NCI-H526 (cell line): ENCODE results near the gene SLC26A2.

Experiments
- DNase-seq, 2 experiments: peaks; one replicate each; lab custom pipeline; 2025; lab: John Stamatoyannopoulos, UW

The SLC26A2 gene

GRCh38 chr5:149960272-149961185 is at the start of gene SLC26A2:
SLC26A2 (plus strand) TSS chr5:149960758; CDS start chr5:149977653, 16,895 bp downstream.
- peak; percentile 95 to 98 for DNase-seq

GRCh38 chr5:149911031-149911430 is 49.5 kb upstream of the SLC26A2 start:
- no peak for DNase-seq

GRCh38 chr5:149912226-149912871 is 48.2 kb upstream of the SLC26A2 start:
- no peak for DNase-seq

- DNase-seq, result no peak
These were observed 46.8 kb upstream of the SLC26A2 start for GRCh38 chr5:149913436-149914419.

- DNase-seq, result no peak
These were observed 44.9 kb upstream of the SLC26A2 start for GRCh38 chr5:149915392-149916260.

- DNase-seq, result no peak
These were observed 44.1 kb upstream of the SLC26A2 start for GRCh38 chr5:149916334-149917072.

GRCh38 chr5:149917073-149917676 is 43.4 kb upstream of the SLC26A2 start:
- DNase-seq, result no peak

- DNase-seq, result no peak
These were observed 39.0 kb upstream of the SLC26A2 start for GRCh38 chr5:149921597-149921996.

GRCh38 chr5:149922950-149923349 is 37.6 kb upstream of the SLC26A2 start:
- no peak for DNase-seq

GRCh38 chr5:149924486-149924885 is 36.1 kb upstream of the SLC26A2 start:
- DNase-seq, result no peak

- DNase-seq, result no peak
These were observed 30.4 kb upstream of the SLC26A2 start for GRCh38 chr5:149930043-149930748.

GRCh38 chr5:149930749-149931574 is 29.6 kb upstream of the SLC26A2 start:
- DNase-seq, result no peak

GRCh38 chr5:149931992-149932436 is 28.5 kb upstream of the SLC26A2 start:
- no peak for DNase-seq

GRCh38 chr5:149932445-149933350 is 27.9 kb upstream of the SLC26A2 start:
- no peak for DNase-seq

GRCh38 chr5:149935431-149935901 is 25.1 kb upstream of the SLC26A2 start:
- no peak for DNase-seq

GRCh38 chr5:149936044-149936699 is 24.4 kb upstream of the SLC26A2 start:
- DNase-seq, result no peak
